Measurements from ENCODE around the gene RPS15.
A peak's percentile ranks its signal among the peaks of the same experiment; 100 is the strongest.

The RPS15 gene

DNA sequence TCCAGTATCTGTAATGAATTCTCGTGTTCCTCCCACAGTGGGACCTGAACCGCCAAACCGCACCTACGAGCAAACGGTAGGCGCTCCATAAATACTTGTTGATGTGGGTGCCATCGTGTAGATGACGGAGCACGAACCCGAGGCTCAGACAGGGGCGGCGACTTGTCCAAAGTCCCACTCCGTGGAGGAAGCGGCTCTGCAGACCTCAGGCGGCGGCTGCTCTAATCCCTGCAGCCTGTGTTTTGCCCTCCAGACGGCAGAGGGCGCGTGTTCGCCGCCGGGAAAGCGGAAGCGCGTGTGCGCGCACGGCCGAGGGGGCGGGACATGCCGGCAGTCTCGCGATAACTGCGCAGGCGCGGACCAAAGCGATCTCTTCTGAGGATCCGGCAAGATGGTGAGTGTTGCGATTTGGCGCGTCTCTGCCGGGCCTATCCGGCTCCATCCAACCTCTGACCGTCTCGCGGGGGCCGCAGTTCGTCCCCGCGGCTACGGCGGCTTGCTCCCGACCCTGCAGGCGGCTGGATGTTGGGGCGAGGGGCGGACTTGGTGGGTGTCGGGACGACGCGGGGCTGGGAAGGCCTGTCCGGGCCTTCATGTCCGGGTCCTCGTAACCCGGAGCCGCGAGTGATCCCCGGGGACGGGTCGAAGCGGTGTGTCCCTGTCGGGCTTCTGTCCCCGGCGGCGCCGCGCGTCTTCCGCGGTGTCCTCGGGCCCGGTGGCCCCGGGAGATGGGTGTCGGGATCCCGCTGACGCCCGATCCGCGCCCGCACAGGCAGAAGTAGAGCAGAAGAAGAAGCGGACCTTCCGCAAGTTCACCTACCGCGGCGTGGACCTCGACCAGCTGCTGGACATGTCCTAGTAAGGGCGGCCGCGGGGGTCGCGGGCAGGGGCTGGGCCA lies at the start of gene RPS15:
Gene RPS15 (plus strand): TSS at position 362 of the 898 bp plus-strand sequence. CDS start 30 bp downstream, at position 392.
- peak; percentile 97 for DNase-seq

DNA sequence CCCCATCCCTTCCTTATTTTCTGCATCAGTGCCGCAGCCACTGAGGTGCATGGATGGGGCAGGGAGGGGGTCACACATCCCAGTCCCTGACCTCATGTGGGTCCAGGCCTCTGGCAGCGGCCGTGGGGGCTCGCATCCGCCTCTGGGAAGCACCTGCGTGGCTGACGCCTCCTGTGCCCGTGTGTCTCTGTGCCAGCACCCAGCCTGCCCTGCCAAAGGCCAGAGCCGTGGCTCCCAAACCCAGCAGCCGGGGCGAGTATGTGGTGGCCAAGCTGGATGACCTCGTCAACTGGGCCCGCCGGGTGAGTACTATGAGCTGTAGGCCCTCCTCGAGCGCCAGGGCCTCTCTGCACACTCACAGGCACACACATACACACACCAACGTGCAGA lies 49.6 kb upstream of the RPS15 start:
- DNase-seq, result no peak

DNA sequence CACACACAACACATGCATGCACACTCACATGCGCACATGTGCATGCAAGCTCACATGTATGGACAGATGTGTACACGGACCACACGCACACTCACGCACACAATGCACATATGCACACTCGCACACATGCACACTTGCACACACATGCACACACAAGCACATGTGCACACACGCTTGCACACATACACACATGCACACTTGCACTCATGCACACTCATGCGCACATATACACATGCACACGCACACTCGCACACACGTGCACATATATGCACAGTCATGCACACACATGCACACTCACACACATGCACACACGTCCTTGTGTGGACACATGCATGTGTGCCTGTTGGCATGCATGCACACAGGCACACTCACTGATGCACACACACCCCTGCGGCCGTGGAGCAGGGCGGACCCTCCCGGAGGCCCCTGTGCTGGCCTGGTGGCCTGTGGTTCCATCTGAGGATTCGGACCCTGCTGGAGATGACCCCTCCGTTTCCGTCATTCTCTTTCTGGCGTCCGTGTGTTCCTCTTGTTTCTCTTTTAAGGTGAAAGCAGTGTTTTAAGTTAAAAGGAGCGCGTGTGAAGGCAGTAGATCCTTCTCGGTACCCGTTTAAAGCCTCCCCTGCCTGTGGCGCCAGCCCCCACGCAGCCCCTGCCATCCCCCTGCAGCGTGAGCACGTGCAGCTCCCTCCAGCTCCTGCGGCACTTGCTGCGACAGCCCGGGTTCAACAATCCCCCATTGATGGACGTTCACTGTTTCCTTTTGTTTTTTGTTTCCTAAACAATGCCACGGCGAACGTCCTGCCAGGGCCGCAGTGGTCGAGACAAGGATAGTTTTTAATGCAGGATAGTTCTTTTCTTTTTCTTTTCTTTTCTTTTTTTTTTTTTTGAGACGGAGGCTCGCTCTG lies 48.9 kb upstream of the RPS15 start:
- no peak for DNase-seq

DNA sequence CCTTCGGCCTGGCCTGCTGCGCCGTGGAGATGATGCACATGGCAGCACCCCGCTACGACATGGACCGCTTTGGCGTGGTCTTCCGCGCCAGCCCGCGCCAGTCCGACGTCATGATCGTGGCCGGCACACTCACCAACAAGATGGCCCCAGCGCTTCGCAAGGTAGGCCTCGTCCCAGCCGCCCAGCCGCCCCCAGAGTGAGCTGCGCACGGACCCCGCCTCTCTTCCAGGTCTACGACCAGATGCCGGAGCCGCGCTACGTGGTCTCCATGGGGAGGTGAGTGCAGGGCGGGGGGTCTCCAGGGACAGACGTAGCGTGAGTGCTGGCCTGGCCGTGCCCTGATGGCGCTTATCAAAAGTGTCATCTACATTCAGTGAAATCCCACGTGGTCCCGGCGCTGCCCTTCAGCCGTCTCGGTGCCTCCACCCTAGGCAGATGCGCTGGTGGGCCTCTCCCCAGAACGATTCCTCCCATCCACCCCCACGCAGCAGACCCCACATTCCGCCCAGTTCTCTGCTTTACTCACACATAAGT lies 47.2 kb upstream of the RPS15 start:
- no peak for DNase-seq

DNA sequence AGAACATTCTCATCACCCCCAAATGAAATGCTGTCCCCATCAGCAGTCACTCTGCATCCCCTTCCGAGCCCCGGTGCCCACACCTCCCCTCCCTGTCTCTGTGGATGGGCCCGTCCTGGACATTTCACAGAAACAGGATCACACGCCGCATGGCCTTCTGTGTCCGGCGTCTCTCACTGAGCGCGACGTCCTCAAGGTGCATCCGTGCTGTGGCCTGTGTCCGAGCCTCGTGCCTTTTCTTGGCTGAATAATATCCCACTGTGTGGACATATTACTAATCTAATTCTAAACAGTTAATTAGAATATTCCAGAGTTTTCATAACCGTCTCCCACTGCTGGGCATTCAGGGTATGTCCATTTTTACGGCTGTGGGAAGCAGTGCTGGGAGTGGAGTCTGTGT lies 45.8 kb upstream of the RPS15 start:
- DNase-seq, result no peak

DNA sequence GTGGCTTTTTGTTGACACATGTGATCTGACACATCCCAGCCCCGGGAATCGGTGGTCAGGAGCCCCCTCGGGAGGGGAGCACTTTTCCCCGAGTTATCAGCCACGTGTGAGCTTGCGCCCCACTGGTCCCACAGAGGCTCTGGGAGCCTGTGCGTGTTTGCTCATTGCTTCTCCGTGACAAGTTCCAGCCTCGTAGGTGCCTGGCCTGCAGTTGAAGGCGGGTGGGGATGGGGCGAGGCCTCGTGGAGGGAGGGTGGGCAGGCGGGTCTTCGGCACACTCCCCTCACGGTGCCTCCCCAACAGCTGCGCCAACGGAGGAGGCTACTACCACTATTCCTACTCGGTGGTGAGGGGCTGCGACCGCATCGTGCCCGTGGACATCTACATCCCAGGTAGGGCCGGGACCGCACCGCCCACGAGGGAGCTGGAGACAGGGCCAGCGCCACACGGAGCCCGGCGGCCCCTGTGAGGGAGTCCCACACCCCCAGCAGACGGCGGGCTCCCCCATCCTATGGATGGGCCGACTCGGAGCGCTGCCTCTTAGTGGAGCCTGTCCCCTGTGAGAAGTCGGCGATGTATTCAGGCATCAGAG lies 45.2 kb upstream of the RPS15 start:
- DNase-seq, result no peak

DNA sequence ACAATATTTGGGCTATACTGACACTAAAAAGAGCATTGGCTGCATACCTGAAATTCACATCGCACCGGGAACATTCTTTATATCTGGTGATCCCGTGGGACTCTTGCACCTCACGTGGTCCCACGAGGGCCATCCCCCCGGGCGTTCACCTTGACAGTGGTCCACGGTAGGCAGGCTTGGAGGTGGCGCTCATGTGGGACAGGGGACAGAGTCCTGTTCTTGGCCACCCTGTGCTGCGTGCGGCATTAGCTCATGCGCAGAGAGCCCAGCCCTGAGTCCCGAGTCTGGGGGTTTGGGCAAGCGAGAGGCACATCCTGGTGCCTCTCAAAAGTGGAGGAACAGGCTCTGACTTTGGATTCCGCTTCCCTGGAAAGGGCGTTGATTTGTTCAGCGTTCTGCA lies 44.4 kb upstream of the RPS15 start:
- DNase-seq, result no peak

DNA sequence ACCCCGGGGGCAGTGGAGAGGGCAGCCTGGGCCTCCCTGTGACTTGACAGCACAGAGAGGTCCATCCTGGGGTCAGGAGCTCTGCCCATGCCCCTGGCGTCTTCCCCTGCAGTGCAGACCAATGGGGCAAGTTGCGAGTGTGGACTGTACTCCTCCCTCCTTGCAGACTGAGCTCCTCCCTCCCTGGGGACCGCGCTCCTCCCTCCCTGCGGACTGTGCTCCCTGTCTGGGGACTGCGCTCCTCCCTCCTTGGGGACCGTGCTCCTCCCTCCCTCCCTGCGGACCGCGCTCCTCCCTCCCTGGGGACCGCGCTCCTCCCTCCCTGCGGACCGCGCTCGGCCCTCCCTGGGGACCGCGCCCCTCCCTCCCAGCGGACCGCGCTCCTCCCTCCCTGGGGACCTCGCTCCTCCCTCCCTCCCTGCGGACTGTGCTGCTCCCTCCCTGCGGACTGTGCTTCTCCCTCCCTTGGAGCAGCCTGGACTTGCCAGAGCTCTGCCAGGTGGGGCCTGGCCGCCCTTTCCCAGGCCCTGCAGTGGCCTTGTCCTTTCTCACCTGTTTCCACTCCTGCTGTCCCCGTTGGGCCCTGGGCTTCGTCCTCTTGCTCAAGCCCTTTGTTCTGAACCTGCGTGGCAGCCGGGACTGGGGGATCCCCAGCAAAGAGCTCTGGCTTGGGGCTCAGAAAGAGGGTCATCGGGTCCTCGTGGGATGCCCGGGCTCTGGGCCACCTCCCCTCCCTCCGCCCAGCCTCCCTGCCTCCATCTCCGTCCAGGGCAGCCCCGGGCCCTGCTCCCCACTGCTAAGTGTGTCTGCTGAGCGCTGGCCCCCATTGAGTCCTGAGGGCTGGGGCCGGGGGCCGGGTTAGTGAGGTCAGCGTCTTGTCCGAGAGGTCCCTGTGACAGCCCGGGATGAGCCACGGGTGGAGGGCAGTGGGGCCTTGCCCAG lies 43.7 kb upstream of the RPS15 start:
- no peak for DNase-seq

DNA sequence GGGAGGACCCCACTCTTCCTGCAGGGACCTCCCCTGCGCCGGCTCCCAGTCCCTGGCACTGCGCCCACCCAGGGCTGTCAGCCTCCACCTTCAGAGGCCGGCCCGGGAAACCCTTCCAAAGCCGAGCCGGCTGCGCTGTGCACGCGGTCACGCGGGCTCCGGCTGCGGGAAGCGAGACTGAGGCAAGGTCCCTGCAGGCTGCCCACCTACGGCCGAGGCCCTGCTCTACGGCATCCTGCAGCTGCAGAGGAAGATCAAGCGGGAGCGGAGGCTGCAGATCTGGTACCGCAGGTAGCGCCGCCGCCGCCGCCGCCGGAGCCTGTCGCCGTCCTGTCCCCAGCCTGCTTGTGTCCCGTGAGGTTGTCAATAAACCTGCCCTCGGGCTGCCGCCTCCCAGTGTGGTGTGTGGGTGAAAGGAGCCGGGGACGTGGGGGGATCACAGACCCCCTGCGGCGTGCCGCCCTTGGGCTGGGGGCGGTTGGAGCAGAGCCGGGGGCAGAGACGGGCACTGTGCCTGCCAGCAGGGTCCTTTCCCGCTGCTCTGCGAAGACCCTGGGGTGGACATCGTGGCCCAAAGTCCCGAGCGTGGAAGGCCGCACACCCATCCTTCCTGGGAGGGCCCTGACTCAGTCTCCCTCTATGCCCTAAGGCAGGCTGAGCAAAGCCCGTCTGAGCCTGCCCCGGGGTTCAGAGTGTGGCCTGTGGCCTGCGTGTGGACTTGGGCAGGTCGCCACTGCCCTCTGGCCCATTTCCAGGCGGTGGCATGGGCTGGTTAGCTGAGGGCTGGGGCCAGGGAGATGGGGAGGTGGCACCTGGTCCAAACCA lies 42.8 kb upstream of the RPS15 start:
- no peak for DNase-seq

DNA sequence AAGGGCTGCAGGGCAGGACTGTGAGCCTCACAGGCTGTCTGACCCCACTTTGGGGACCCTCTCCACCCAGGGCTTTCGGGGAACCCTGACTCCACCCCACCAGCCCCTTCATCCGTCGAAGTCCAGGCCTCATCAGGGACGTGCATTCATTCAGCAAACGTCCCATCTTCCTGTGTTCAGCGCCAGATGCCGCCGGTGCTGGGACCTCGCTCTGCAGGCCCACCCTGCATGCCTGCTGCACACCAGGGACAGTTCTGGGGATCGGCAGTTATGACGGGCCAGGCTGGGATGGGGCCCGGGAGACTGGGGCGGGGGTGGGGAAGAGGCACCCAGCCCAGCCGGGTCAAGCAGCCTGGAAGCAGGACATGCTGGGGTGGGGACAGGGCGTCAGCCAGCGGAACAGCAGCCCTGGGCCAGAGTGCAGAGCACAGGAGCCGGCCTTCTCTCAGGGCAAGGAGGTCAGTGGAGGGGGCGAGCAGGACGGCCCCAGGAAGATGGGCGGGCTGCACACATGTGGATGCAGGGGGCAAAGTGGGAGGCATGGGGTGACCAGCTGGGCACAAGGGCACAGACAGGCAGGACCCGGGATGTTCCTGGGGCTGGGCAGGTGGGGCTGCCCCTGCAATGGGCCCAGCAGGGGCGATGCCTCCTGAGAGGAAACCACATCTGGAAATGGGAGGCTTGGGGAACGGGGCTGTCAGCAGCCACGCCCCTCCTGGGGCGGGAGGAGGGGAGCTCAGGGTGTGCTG lies 42.0 kb upstream of the RPS15 start:
- no peak for DNase-seq

DNA sequence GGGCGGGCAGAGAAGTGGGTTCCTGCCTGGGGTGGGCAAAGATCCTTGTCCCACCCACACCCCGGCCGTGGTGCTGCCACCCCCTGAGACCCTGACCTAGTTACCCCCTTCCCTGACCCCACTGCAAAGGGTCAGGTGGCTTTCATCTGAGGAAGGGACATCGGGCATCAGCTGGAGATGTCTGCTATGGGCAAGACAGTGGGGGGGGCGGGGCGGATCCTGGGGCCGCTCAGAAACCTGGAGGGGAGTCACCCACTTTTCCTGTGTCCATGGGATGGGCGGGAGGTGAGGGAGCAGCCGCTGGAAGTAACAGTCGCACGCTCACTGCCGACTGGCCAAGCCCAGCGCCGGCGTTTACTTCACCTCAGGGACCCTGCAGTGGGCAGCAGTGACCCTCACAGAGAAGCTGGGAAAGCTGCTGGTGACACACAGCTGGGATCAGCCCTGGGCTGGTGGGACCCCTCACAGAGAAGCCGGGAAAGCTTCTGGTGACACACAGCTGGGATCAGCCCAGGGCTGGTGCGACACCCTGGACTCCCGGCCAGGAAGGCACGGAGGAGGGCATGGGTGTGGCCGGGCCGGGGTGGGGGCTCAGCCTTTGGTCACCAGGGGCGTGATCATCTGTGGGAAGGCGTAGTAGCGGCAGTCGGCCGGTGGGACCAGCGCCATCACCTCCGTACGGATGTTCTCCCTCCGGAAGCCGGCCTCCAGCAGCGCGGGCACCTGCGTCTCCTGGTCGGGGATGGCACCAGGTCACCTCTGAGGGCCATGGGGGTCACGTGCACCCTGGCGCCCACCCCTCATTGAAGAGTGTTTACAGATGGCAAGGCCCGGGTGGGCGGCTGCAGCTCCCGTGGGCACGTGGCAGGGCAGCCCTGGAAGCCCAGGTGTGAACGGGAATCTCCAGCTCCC lies 41.2 kb upstream of the RPS15 start:
- DNase-seq, result no peak

DNA sequence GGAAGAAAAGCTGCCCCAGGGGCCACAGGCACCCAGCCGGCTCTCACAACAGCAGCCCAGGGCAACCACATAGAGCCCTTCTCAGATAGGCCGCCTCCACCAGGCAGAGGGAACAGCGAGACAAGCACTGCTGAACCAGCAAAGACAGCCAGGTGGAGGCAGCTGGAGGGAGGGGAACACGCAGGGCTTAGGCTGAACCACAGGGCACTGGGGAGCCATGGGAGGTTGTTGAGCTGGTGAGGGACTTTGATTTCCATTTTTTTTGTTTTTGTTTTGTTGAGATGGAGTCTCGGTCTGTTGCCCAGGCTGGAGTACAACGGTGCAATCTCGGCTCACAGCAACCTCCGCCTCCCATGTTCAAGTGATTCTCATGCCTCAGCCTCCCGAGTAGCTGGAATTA lies 40.4 kb upstream of the RPS15 start:
- DNase-seq, result no peak

DNA sequence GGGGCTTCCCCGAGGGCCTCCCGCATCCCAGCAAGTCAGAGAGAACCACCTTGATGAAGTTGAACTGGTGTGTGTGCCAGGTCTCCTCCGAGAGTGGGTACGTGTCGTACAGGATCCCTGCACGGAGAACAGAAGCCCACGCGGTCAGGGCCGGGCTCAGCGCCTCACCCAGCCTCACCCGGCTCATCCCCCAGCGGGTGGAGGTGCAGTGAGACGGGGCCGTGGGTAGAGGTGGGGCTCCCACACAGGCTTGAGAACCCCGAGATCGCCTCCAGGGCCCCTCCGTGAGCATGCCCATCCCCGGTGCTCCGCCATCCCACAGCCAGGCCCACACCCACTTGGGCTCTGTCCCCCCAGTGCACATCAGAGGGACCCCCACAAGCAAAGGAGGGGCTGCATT lies 39.1 kb upstream of the RPS15 start:
- DNase-seq, result no peak

DNA sequence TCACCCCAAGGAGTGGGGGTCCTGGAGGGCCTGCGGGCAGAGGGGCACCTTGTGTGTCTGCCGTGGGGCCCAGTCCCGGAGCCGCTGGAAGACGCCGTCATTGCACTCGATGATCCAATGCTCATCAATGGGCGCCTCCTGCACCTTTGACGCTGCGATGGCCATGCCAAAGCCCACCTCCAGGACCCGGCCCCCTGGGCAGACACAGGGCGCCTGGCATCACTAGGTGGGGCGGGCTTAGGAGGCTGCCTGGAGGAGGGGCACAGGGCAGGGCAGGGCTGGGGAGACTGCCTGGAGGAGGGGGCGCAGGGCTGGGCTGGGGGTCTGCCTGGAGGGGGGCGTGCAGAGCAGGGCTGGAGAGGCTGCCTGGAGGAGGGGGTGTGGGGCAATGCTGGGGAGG lies 38.5 kb upstream of the RPS15 start:
- no peak for DNase-seq

DNA sequence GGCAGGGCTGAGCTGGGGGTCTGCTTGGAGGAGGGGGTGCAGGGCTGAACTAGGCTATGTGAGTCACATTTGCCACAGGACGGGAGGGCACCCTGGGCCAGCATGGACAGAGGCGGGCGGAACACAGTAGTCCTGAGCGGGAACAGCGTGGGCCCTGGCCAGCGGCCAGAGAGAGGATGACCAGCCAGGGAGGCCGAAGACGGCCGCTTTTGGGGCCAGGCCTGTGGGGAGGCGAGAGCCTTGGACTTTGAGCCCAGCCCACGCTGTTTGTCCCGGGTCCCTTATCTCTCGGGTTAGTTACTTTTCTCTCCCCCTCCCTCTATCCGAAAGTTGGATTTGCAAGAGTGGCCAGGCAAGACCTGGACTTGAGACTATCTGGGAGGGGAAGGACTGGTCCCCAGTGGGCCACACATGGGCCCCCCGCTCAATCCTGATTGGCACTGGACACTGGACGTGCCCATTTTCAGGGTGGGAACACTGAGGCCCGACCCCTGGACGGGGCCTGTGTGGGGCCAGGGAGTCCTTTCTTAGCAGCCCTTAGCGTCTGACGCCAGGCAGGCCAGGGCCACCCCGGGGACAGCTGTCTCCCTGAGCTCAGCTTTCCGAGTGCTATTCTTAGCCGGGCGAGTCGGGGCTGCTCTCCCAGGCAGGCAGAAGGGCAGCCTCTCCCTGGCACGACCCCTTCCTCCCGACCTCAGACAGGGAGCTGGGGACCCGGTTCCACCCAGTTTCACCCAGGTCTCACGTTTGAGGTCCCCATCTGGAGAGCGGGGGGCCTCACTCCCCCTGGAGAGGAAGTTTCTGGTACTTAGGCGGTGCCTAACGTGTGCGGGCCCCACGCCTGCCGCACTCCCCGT lies 37.7 kb upstream of the RPS15 start:
- DNase-seq, result no peak

DNA sequence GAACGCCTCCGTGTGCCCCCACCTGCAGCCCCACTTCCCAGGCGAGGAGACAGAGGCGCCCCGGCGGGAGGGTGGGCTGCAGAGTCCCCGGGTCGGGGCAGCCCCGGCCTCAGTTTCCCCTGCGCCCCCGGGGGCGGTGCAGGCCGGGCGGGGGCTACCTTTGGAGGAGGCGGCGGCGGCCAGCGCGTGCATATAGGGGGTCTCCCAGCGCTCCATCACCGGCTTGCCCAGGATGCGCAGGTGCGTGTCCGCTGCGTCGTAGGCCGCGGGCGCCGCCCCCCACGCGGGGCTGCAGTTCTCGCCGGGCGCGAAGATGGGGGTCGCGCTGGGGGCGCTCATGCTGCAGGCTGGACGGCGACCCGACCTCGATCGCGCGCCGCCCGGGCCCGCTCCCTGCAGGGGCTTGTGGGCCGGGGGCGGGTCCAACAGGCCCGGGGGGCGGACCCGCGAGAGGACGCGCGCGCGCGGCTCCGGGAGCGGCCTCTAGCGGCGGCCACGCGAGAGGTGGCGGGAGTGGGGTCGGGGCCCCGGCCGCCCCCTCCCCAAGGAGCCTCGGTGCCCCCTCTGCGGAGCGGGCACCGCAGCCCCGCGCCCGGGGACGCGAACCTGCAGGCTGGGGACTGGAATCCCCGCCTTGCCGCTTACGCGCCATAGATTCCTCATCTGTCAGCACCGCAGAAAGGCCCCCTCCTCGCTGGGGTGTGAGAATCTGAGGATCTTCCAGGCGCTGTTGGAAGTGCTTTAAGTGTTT lies 36.9 kb upstream of the RPS15 start, which contains the start of gene GAMT:
Gene GAMT (minus strand): TSS at position 405 of the 751 bp plus-strand sequence. CDS start 66 bp downstream, at position 339.
- DNase-seq, result peak; percentile 62 to 73

DNA sequence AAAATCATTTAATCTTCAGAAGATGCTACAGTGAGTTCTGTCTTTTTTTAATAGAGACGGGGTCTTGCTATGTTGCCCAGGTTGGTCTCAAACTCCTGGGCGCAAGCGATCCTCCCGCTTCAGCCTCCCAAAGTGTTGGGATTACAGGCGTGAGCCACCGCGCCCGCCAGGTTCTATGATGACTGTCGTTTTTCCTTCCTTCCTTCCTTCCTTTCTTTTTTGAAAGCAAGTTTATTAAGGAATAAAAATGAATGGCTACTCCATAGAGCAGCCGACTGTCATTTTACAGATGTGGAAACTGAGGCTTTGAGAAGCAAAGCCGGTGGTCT lies 36.3 kb upstream of the RPS15 start:
- DNase-seq, result no peak

Measured in stimulated activated CD4-positive, alpha-beta T cell treated with anti-CD3 and anti-CD28 coated beads, Interleukin-2, amount 100 ng/mL, for 24 hours (primary cell).